ENCODE measurements around the gene CCDC167. TPM values are rescaled to one million over a fixed set of nuclear protein-coding genes. Genes with fewer than 3 reads are reported as not detected.
A peak's percentile ranks its signal among the peaks of the same experiment; 100 is the strongest.

CCDC167 gene
- total RNA-seq, 2 experiments from 2014 or later, result 7.3 to 8.0 TPM

DNA sequence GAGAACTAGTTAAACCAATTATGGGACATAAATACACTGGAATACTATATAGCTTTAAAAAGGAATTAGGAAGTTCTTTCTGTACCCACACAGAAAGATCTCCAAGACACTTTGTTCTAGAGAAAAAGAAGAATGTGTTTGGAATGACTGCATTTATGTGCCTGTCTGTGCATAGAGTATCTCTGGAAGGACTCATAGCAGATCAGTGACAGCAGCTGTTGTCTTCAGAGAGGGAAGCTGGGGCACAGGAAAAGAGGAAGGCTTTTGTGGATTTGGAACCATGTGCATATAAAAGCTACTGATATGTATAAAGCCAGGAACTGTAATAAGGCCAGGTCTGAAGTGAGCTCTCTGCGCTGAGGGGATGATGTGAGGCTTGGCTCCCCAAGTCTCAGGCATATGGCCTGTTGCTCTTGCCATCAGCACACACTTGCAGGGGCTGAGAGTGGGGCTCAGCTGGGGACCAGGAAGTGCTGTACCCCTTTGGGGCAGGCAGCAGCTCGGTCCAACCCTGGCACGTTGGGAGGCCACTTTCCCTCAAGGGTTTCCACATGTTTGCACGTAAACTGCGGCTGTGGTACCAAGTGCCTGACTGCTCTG is 31.8 kb upstream of the CCDC167 start:
- Mint-ChIP-seq H3K4me3 (no peak overlapping the region), H3K4me1 (ENCODE audit: low read depth) (peaks cover 47% of the 10 kb centered on the region), H3K27ac (no peak overlapping the region), H3K27me3 (no peaks in the 10 kb centered on the region), H3K9me3 (no peaks in the 10 kb centered on the region), H3K36me3 (ENCODE audit: low read depth) (peaks cover 62% of the 10 kb centered on the region)
- DNase-seq (no peak), ATAC-seq (ENCODE audit: poor library complexity) (no peak)
- ChIA-PET POLR2A (interaction anchor here (1.2 to 1.8 kb wide), 3 partner anchors 14 to 31 kb away, joined by 3 to 9 read pairs (median 3); no protein-coding TSS in a partner anchor), CTCF (no interaction called here)
- intact Hi-C loops (cut with DNase I, micrococcal nuclease), result no loop called here
- peaks cover 12% of the 10 kb centered on the region for H3K36me3 ChIP-seq (ENCODE audit: insufficient read depth, low read length)
- H3K4me1 ChIP-seq (ENCODE audit: insufficient read depth, low read length), result peaks cover 20% of the 10 kb centered on the region
- no peaks in the 10 kb centered on the region for H3K9me3 ChIP-seq (ENCODE audit: control insufficient read depth in 1 of 2, insufficient read depth in 1 of 2, low read length in 2 of 2)
- H3K4me3 ChIP-seq (ENCODE audit: low read length), result no peak overlapping the region
- H3K27me3 ChIP-seq (ENCODE audit: control insufficient read depth in 1 of 2, insufficient read depth in 2 of 2, low read length in 2 of 2), result no peaks in the 10 kb centered on the region
- TF ChIP-seq, protein P1, sequence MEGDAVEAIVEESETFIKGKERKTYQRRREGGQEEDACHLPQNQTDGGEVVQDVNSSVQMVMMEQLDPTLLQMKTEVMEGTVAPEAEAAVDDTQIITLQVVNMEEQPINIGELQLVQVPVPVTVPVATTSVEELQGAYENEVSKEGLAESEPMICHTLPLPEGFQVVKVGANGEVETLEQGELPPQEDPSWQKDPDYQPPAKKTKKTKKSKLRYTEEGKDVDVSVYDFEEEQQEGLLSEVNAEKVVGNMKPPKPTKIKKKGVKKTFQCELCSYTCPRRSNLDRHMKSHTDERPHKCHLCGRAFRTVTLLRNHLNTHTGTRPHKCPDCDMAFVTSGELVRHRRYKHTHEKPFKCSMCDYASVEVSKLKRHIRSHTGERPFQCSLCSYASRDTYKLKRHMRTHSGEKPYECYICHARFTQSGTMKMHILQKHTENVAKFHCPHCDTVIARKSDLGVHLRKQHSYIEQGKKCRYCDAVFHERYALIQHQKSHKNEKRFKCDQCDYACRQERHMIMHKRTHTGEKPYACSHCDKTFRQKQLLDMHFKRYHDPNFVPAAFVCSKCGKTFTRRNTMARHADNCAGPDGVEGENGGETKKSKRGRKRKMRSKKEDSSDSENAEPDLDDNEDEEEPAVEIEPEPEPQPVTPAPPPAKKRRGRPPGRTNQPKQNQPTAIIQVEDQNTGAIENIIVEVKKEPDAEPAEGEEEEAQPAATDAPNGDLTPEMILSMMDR (IDR thresholded peaks at IDR 0.05), result no peak
- H3K27ac ChIP-seq (ENCODE audit: low read depth in 1 of 2, low read length in 2 of 2), result no peak overlapping the region

DNA sequence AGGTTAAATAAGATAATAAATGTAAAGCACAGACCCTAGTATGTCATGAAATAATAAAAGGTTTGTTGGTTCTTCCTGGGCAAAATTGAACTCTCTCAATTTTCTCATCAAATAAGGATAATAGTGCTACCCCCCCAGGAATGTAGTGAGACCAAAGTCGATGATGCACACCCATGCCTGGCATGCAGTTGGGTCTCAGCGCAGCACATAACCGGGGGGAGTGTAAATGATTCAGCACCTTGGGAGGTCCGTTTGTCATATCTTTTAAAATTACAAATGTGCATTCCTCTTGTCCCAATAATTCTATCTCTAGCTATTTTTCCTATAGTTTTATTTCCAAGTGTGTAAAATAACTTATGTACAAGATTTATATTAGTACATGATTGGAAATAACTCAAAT is 31.3 kb upstream of the CCDC167 start:
- no peak for DNase-seq
- ChIA-PET CTCF (no interaction called here), POLR2A (interaction anchor here (1.2 to 1.8 kb wide), 2 partner anchors 14 to 31 kb away, joined by 3 to 9 read pairs; no protein-coding TSS in a partner anchor)
- Histone ChIP-seq H3K36me3 (ENCODE audit: insufficient read depth, low read length) (peaks cover 12% of the 10 kb centered on the region), H3K9me3 (ENCODE audit: control insufficient read depth in 1 of 2, insufficient read depth in 1 of 2, low read length in 2 of 2) (no peaks in the 10 kb centered on the region), H3K4me3 (ENCODE audit: low read length) (no peak overlapping the region), H3K27ac (ENCODE audit: low read depth in 1 of 2, low read length in 2 of 2) (no peak overlapping the region), H3K4me1 (ENCODE audit: insufficient read depth, low read length) (peaks cover 18% of the 10 kb centered on the region), H3K27me3 (ENCODE audit: control insufficient read depth in 1 of 2, insufficient read depth in 2 of 2, low read length in 2 of 2) (no peaks in the 10 kb centered on the region)
- Mint-ChIP-seq H3K4me1 (ENCODE audit: low read depth) (peaks cover 51% of the 10 kb centered on the region), H3K36me3 (ENCODE audit: low read depth) (peaks cover 64% of the 10 kb centered on the region), H3K9me3 (no peaks in the 10 kb centered on the region), H3K4me3 (no peak overlapping the region), H3K27ac (peak overlapping the region; percentile 33), H3K27me3 (no peaks in the 10 kb centered on the region)
- intact Hi-C loops (cut with DNase I, micrococcal nuclease), result no loop called here
- TF ChIP-seq, protein P1 (IDR thresholded peaks at IDR 0.05), result no peak
- no peak for ATAC-seq (ENCODE audit: poor library complexity)

DNA sequence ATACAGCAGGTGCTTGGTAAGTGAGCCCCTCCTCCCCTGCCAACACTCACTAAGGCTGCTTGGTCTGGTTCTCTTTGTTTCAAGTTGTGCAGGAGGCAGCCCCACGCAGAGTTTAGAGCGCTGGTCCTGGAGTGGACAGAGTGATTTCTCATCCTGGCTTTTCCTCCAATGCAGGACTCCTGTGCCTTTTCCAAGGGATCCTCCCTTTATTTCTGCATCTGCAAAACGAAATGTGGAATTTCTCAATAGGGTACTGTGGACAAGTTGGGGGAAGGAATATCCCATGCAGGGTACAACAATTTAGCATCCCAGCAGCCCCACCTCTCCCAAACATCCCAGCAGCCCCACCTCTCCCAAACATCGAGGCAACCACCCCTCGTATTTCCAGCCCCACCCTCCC is 30.6 kb upstream of the CCDC167 start:
- no peaks in the 10 kb centered on the region for H3K27me3 ChIP-seq (ENCODE audit: control insufficient read depth in 1 of 2, insufficient read depth in 2 of 2, low read length in 2 of 2)
- peaks cover 13% of the 10 kb centered on the region for H3K4me1 ChIP-seq (ENCODE audit: insufficient read depth, low read length)
- H3K27me3 Mint-ChIP-seq, result no peaks in the 10 kb centered on the region
- intact Hi-C loops (cut with DNase I, micrococcal nuclease), result no loop called here
- no peaks in the 10 kb centered on the region for H3K9me3 Mint-ChIP-seq
- peaks cover 58% of the 10 kb centered on the region for H3K4me1 Mint-ChIP-seq (ENCODE audit: low read depth)
- H3K9me3 ChIP-seq (ENCODE audit: control insufficient read depth in 1 of 2, insufficient read depth in 1 of 2, low read length in 2 of 2), result no peaks in the 10 kb centered on the region
- ATAC-seq (ENCODE audit: poor library complexity) (no peak), DNase-seq (no peak)
- H3K27ac Mint-ChIP-seq, result no peak overlapping the region
- peaks cover 8% of the 10 kb centered on the region for H3K36me3 ChIP-seq (ENCODE audit: insufficient read depth, low read length)
- ChIA-PET CTCF (no interaction called here), POLR2A (interaction anchor here (0.6 kb wide), 2 partner anchors 195 to 873 kb away, joined by 3 read pairs; no protein-coding TSS in a partner anchor)
- TF ChIP-seq, protein P1 (IDR thresholded peaks at IDR 0.05), result no peak
- no peak overlapping the region for H3K27ac ChIP-seq (ENCODE audit: low read depth in 1 of 2, low read length in 2 of 2)
- H3K4me3 ChIP-seq (ENCODE audit: low read length), result no peak overlapping the region
- no peak overlapping the region for H3K4me3 Mint-ChIP-seq
- H3K36me3 Mint-ChIP-seq (ENCODE audit: low read depth), result peaks cover 68% of the 10 kb centered on the region
